OCI-LY7 (cell line): ENCODE data around the gene CTDSPL.

ENCODE experiments used
- CTCF ChIP-seq: fragments of 200-600 bp; sonication (generic); conservative IDR thresholded peaks from 2 replicates; pipeline ENCODE4 v1.5.1; 2014; ENCODE audit warnings: mild to moderate bottlenecking, antibody characterized with exemption, low read length, moderate library complexity, mixed read lengths
- EZH2phosphoT487 ChIP-seq: fragments of 200-600 bp; sonication (generic); IDR thresholded peaks from 2 replicates; pipeline ENCODE4 v1.6.1; 2018; ENCODE audit warnings: low read depth, borderline replicate concordance, mild to moderate bottlenecking, mixed run types, antibody characterized with exemption, low read length, moderate library complexity, mixed read lengths

GRCh38 chr3:38015984-38016383 lies 154.3 kb downstream of the CTDSPL start:
- no peak for TF ChIP-seq CTCF
- TF ChIP-seq EZH2phosphoT487 = no peak
